GM21737 (cell line): ENCODE measurements around the gene TTLL1.
"Not testable (repeated sequence)": the region's sequence is repeated elsewhere in the genome, so short reads cannot be mapped to it uniquely, and the experiment has no call there.

Source experiments
- ATAC-seq: cut with Tn5 transposase; IDR thresholded peaks from one replicate; pipeline ENCODE4 v1.9.1; 2021; ENCODE audit warnings: mild to moderate bottlenecking, moderate library complexity; ENCODE audit not compliant: unreplicated experiment

Gene TTLL1

DNA sequence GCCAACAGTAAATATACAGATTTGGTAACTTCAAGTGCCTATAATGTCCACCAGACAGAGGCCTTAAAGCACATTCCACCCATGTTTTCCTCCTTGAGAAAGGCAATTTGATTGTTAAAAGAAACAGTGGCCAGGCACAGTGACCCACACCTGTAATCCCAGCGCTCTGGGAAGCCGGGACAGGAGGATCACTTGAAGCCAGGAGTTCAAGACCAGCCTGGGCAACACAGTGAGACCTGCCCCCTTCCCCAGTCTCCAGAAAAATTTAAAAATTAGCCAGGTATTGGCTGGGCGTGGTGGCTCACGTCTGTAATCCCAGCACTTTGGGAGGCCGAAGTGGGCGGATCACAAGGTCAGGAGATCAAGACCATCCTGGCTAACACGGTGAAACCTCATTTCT is 93.5 kb downstream of the TTLL1 start:
- ATAC-seq: not testable (repeated sequence)

DNA sequence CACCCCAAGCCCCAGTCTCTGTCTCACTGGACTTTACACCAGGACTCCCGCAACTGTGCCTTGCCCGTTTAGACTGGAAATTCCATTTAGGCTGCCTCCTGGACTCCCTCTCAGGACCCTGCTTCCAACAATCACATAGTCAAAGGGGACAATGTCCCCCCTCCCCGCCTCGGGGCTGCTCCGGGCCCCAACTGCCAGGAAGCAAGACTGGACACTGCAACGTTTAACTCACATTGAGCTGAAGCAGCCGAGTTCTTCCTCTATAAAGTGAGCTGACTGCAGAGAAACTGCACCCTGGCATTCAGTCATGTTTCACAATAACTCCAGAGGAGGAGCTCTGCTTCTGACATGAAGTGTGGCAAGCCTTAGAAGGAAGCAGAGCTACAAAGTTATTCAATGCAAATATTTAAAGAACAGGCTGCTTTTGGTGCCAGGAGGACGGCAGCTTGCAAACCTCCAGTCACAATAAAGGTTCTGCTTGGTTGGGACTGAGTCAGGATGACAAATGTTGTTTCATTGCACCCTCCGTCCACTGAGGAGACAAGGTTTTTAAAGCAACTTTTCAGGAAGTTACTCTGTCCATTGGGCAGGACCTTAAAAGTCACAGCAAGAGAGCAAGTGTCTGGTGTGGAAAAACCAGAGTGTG is 94.2 kb downstream of the TTLL1 start:
- ATAC-seq: no peak

DNA sequence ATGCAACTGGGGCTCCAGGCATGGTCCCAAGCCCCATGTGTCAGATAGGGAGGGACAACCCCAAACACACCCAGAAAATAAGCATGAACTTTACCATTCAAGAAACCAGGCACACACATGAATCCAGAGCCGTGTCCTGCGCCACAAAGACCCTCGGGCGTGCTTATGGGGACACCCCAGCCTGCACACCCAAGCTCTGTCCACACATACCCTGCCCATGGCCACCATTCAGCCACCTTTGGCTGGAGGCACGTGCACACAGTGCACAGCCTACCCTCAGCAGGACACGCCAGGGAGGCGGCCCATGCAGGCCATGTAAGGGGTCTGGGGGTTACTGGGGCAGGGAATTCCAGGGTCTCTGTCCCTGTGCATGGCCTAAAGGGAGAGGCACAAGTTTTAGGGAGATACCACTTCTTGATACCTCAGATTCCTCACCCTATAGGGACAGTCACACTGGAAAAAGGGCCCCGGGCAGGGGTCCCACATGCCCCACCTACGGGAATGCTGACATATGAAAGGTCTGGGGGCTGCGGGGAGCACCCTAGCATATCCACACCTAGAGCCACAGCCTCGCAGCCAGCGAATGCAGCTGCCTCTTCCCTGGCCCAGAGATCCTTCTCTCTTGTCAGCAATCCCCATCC is 94.8 kb downstream of the TTLL1 start:
- no peak for ATAC-seq

DNA sequence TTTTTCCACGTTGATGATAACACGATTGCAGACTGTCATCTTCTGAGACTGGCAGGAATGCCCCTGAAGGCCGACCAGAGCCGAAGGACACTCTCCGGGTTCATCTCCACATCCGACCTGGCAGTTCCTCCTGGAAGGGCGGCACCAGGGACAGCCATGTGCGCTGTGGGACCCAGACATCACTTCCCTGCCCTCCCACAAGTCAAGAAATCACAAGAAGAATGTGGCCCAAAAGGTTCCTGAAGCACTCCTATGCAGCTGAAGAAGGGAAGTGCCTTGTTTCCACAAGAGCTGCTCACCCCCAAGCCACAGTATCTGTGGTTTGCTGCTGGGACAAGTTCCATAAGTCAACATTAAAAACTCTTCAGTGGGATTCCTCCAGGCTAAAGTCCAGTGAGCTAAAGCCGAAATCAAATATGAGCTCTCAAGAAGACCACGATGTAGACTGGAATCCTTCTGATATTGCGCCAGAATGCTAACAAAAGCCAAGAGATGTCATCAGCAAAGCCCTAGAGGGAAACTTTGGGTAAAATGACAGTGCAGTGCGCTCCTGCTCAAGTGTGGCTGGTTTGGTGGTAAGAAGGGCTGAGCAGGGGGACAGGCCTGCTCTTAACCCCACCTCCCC is 95.4 kb downstream of the TTLL1 start:
- ATAC-seq: no peak

DNA sequence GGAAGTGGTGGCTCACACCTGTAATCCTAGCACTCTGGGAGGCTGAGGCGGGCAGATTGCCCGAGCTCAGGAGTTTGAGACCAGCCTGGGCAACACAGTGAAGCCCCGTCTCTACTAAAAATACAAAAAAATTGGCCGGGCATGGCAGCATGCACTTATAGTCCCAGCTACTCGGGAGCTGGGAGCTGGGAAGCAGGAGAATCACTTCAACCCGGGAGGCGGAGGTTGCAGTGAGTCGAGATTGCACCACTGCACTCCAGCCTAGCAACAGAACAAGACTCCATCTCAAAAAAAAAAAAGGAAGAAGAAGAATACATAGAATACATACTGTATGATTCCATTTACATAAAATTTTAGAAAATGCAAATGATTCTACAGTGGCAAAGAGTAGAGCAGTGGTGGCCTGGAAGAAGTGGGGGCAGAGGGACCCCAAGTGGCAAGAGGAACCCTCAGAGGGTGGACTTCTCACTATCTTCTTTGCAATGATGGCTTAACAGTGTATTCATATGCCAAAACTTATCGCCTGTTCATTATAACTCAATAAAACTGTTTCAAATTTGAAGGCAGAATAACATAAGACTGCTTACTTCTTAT is 96.2 kb downstream of the TTLL1 start:
- no peak for ATAC-seq

DNA sequence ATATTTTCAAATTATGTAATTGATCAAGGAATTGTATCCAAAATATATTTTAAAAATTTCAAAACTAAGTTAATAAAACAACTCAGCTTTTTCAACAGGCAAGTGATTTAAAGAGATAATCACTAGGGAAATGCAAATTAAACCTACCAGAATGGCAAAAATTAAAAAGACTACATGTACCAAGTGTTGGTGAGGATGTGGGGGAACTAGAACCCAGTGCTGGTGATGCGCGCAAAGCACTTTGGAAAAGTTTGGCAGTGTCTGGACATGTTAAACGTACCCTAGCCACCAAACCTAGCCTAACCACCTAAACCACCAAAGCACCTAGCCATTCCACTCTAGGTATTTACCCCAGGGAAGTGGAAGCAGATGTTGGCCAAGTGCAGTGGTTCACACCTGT is 97.1 kb downstream of the TTLL1 start:
- no peak for ATAC-seq

DNA sequence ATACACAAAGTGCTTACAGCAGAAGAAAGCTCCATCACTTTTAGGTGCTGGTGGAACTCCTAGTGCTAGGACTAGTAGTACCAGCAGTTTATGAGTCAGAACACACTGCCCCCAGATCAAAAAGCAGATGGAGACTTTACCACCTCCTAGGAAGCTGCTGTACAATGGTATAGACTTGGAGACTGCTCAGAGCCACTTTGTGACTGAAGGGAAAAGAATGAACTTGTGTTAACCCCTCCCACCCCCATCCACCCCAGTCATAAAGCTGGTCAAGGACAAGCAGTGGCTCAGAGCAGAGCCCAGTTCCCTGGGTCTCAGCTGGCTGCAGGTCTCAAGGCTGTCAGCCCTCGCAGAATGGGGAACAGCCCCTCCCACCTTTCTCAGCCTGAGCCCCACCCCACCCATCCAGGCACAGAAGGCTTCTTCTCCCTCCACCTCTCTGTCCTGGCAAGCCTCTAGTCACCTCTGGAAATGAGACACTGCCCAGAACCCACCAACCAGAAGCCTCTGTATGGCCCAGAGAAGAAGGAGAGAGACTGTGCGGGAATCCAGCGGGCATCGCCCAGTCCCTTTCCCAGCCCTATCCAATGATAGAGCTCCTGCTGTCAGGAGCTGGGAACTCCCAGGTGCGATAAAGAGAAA is 98.1 kb downstream of the TTLL1 start:
- ATAC-seq: no peak

DNA sequence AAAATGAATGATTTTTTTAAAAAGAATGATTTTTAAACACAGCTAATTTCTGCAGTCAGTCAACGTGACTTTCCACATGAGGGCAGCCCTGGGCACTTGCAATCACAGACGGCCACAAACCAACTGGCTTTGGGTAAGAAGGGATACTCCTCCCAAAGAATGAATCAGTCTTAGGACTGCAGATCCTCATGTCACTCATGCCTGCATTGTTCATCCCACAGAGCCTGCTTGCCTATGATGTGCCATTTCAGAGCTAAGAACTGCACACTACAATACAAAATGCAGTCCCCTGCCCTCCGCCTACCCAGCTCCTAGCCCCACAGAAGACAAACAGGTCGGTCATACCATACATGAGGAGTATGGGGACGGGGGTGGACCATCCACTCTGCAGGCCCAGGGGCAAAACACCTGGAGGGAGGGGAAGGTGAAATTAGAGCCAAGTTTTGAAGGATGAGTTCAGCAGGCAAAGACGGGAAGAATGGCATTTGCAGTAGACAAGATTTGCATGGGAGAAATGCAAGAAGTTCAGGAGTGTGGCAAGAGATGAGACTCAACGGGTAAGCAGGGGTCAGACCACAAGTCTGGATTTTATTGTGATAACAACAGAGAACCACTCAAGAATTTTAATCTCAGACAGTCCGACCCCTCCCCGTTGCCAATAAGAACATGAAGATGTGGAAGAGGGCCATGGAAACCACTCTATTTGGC is 98.9 kb downstream of the TTLL1 start:
- ATAC-seq: no peak
